HG02571 (cell line): ENCODE results near the gene NAPB.
A peak's percentile ranks its signal among the peaks of the same experiment; 100 is the strongest.
"Not testable (repeated sequence)": the region's sequence is repeated elsewhere in the genome, so short reads cannot be mapped to it uniquely, and the experiment has no call there.

Experiments used
- ATAC-seq: cut with Tn5 transposase; IDR thresholded peaks from one replicate; pipeline ENCODE4 v1.9.1; 2021; ENCODE audit warnings: mild to moderate bottlenecking, moderate library complexity; ENCODE audit not compliant: unreplicated experiment

NAPB gene

GRCh38 chr20:23420943-23421931 is at the start of gene NAPB:
TSS of gene NAPB (minus strand) at chr20:23421488. CDS start at chr20:23421402, 86 bp downstream.
- ATAC-seq, result peak; percentile 96

DNA sequence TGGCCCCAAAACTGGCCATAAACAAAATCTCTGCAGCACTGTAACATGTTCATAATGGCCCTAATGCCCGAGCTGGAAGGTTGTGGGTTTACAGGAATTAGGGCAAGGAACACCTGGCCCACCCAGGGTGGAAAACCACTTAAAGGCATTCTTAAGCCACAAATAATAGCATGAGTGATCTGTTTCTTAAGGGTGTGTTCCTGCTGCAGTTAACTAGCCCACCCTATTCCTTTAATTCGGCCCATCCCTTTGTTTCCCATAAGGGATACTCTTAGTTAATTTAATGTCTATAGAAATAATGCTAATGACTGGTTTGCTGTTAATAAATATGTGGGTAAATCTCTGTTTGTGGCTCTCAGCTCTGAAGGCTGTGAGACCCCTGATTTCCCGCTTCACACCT is 45.7 kb upstream of the NAPB start:
- ATAC-seq, result not testable (repeated sequence)

DNA sequence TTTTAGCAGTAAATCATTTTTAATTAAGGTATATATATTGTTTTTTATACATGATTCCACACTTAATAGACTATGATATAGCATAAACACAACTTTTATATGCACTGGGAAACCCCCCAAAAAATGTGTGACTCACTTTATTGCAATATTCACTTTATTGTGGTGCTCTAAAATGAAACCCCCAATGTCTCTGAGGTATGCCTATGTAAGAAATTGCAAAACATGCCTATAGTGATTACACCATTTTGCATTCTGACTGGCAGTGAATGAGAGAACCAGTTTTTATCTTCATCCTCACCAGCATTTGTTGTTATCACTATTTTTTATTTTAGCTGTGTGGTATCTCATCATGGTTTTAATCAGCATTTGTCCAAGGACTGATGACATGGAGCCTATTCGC is 39.9 kb upstream of the NAPB start:
- no peak for ATAC-seq

- ATAC-seq, result no peak
These were observed 38.3 kb upstream of the NAPB start for GRCh38 chr20:23459461-23460150.

DNA sequence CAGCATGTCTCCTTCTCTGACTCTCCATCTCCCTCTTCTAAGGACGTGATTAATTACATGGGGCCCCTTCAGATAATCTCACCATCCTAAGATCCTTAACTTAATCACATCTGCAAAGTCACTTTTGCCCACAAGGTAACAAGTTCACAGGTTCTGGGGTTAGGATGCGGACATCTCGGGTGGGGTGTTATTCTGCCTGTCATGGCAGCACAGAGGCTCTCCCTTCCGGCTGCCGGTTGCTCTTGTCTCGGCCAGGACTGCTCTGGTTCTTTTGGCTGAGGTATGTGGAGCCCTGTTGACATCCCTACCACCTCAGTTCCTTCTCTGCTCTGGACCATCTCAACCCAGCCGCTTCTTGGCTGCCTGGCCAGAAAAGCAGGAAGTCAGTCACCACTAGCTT is 35.6 kb upstream of the NAPB start:
- ATAC-seq, result no peak

- no peak for ATAC-seq
These were observed 35.1 kb upstream of the NAPB start for GRCh38 chr20:23456409-23456808.

- ATAC-seq, result no peak
These were observed 34.4 kb upstream of the NAPB start for GRCh38 chr20:23455639-23456038.

DNA sequence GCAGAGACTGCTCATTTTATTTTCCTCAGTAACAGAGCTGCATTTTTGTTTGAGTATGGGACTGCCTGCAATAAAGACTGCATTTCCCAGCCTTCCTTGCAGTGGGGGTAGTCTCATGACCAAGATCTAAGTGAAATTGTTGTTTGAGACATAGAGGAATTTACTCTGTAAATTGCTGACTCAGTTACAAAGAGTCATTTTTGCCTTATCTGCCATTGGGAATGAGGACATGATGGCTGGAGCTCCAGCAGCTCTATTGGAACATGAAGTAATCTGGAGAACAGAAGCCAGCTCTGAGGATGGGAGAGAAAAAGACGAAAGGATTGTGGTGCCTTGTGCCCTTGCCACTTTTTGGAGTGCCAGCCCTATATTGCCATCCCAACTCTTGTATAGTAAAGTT is 33.5 kb upstream of the NAPB start:
- ATAC-seq, result no peak

DNA sequence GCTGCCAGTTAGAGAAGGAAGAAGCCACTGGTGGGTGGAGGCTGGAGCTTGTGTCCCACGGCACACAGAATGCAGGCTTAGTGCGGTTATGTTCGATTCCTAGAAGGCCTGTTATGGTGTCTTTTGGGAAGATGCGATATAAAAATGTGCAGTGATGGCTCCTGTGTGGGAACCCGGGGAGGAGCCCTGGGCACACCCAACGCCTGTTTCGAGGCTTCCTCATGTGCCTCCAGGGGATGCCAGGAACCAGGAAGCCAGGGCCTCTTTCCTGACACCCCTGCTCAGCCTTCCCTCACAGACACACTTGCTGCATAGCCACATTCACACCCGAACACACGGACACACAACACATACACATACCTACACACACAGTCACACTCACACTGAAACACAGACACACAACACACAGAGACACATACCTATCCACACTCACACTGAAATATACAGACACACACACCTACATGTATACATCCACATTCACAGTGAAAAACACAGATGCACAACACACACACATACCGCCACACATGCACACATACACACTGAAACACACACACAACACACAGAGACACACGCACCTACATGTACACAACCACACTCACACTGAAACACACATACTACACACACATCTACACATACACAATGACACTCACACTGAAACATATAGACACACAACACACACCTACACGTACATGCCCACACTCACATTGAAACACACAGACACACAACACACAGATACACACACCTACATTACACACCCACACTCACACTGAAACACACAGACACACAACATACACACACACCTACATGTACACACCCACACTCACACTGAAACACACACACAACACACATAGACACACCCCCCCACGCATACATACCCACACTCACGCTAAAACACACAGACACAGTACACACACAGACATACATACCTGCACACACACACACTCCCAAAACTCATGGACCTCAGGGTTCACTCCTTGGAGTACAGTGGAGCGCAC is 32.6 kb upstream of the NAPB start:
- no peak for ATAC-seq

DNA sequence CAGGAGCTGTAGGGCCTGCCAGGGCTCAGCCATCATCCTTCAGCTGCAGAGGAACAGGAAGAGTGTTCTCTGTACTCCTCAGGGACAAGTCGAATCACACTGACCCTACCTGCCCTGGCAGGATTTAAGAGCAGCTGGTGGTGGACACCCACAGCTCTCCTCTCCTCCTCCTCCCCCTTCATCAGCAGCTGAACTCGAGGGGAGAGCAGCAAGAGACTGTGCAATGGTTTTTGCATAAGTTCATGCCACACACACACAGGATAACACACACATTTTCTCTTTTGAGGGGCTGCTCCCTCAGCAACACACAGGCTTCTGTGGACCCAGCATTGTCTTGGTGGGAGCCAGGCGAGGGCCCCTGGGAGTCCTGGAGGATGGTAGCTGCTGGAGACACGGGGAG is 31.5 kb upstream of the NAPB start, which contains the start of gene CST11:
CST11 (minus strand) TSS at position 101 of the 400 bp plus-strand sequence; CDS start at position 36, 65 bp downstream.
- ATAC-seq, result no peak

DNA sequence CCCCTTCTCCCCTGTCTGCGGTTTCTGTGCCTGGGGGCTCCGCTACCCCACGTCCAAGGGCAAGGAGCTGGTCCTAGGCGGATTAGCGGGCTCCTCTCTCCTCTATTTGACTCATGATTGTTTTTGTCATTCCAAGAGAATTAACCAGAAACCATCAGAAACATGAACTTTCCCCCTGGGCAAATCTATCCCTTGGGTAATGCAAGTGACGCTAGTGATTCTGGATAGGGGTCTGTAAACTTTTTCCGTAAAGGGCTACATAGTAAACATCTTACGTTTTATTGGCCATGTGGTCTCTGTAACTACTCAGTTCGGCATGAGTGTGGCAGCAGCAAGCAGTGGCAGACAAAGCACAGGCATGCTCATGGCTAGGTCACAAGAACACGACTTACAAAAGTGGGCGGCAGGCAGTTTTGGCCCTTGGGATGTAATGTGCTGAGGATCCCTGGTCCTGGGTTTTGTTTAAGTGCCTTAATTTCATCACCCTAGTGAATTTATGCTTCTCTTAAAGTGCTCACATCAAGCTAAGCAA is 30.7 kb upstream of the NAPB start:
- no peak for ATAC-seq

- ATAC-seq, result no peak
These were observed 29.6 kb upstream of the NAPB start for GRCh38 chr20:23450877-23451276.

- ATAC-seq, result no peak
These were observed 28.1 kb upstream of the NAPB start for GRCh38 chr20:23449421-23449820.

GRCh38 chr20:23448167-23448566 is 26.9 kb upstream of the NAPB start:
- no peak for ATAC-seq

- ATAC-seq, result no peak
These were observed 25.2 kb upstream of the NAPB start for GRCh38 chr20:23446505-23446904.

GRCh38 chr20:23445596-23446217 is 24.4 kb upstream of the NAPB start:
- ATAC-seq, result no peak

DNA sequence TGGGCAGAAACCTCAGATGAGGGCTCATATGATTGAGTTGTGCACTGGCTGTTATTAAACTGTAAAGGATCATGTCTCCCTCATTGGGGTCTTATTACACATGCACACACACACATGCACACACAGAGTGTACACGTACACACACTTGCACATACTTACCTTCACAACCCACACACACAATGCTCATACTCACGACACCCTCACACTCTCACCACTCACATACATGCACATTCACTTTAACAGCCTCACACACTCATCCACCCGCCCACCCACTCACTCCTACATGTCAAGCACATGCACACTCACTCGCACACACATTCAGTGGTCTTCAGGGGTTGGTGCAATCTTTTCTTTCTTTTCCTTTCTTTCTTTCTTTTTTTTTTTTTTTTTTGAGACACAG is 23.6 kb upstream of the NAPB start:
- no peak for ATAC-seq

GRCh38 chr20:23442436-23442835 is 21.1 kb upstream of the NAPB start:
- no peak for ATAC-seq

DNA sequence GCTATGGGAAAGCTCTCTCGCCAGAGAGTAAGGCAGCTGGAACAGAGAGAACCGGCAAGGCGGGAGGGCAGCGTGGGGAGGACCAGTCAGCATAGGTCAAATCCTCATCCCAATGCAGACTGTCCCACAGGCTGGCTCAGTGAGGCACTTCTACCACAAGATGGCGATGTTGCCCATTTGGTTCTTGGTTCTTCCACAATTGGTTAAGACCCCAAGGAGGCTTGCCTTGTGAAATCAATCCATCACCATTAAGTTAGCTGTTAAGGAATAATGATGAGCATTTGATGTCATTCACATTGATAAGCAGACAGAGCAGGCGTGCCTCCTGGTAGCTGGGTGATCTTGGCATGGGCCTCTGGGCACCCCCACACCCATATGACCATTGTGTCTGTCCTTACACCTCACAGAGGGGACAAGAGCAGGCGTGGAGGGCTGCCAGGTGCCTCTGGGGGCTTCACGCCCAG is 20.6 kb upstream of the NAPB start:
- ATAC-seq, result no peak

- ATAC-seq, result no peak
These were observed 18.7 kb upstream of the NAPB start for GRCh38 chr20:23440004-23440403.
